ENCODE measurements around the gene SPATA12. TPM values are rescaled to one million over a fixed set of nuclear protein-coding genes. Genes with fewer than 3 reads are reported as not detected.

Gene SPATA12
- total RNA-seq, 1 donor from 2014 or later: not detected

DNA sequence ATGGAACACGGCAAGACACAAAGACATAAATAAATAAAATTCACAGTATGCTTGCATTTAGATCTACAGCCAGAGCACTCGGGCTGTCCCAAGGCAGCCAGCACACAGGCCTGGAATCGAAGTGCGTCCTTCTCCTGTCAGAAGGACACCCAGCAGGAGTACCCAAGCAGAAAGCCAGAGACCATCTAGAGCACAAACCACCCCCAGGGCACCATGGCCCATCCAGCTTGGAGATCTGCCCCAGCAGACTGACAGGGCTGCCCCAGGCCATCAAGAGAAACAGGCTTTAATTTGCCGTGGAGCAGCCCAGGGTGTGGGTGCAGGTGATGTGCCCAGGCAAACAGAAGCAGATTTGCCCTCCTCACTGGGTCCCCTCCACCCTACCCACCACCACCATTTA, 7.8 kb upstream of the SPATA12 start:
- DNase-seq (ENCODE audit: low spot score): no peak

DNA sequence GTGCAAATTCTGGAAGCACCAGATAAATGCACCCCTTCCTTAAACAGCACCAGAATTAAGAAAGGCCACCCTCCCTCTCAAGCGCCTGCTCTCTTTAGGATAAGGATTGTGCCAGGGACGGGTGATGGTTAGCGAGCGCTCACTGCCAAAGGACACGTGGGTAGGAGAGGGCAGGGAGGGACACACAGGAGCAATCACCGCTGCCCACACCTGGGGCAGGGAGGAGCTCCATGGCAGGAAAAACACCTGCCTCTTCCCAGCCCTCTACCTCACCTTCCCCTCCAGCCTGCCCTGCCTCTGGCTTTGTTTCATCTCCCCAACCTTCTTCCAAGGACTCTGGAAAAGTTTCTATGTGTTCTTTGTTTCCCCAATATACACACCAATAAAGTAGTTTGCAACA, 7.3 kb upstream of the SPATA12 start:
- DNase-seq (ENCODE audit: low spot score): no peak

DNA sequence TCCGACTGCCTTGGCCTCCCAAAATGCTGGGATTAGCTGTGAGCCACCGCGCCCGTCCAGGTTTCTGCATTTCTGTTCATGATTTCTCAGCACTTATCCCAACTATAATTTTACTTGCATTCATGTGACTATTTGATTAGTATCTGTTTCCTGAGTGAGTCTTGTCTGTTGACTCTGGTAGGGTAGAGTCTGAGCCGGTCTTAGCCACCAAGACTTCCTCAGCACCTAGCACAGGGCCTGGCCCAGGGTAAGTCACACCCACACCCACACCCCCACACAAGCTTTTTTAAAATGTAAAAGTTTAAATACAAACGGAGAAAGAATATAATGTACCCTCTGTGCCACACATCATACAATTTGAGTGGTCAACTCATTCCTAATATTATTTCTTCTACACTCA, 3.1 kb upstream of the SPATA12 start:
- no peak for DNase-seq (ENCODE audit: low spot score)

DNA sequence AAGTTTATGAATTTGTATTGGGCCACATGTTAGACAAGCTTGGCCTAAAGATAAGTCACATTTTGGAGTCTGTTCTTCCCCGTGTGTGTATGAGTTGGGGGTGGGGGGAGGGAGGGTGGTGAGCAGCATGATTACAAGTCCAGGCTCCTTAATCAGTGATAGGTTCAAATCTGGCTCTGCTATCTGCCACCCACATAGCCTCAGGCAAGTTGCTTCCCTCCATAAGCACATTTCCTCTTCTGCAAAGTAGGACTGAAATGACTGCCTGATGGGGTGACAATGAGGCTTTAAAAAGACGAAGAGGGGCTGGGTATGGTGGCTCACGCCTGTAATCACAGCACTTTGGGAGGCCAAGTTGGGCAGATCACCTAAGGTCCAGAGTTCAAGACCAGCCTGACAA, 1.1 kb upstream of the SPATA12 start:
- DNase-seq (ENCODE audit: low spot score): no peak

DNA sequence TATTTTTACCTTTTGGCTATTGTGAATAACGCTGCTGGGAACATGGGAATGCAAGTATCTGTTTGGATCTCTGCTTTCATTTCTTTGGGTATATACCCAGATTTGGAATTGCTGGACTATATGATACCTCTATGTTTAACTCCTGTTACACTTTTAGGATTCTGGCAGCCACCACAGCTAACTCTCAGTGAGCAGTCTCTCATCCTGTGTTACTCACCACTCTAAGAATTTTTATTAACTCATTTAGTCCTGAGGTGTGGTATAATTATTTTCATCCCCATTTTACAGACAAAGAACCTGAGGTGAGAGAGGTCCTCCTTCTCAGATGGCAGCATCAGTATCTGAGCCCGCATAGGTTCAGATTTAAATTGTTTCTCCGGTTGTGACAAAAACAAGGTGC, 1.1 kb downstream of the SPATA12 start:
- DNase-seq (ENCODE audit: low spot score): no peak

DNA sequence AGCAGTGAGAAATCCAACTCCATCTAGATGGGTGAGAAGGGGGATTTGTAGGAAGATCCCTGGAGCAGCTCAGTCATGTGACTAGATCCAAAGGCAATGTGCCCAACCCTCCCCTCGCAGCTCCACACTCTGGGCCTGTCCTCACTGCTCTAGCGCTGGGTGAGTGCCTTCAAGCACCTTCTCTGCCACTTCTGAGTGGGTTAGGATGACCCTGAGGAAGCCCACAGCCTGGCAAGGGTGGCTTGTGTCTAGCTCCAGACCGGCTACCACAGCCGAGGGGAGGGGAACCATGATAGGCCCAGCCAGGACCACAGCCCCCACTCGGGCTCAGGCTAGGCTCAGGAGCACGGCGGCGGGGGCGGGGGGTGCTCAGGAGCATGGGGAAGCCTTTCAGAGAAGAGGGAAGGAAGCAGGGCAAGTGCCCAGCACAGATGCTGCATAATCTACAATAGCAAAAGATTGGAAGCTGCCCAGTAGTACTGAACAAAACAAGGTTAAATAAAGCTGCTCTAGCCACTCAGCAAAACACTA, 1.7 kb downstream of the SPATA12 start:
- DNase-seq (ENCODE audit: low spot score): no peak

DNA sequence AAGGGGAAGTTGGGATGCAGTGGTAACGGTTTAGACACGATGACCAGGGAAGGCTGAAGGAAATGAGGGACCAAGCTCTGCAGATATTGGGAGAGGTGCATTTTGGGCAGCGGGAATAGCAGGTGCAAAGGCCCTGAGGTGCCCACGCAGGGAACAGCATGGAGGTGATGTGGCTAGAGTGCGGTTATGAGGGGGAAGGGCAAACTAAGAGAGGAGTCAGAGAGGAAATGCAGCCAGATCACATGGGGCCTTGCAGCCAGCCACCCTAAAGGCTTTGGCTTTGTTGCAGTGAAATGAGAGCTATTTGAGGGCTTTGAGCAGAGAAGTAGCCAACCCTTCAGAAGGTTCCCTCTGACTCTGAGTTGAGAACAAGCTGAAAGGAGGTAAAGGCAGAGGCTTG, 2.6 kb downstream of the SPATA12 start:
- no peak for DNase-seq (ENCODE audit: low spot score)

DNA sequence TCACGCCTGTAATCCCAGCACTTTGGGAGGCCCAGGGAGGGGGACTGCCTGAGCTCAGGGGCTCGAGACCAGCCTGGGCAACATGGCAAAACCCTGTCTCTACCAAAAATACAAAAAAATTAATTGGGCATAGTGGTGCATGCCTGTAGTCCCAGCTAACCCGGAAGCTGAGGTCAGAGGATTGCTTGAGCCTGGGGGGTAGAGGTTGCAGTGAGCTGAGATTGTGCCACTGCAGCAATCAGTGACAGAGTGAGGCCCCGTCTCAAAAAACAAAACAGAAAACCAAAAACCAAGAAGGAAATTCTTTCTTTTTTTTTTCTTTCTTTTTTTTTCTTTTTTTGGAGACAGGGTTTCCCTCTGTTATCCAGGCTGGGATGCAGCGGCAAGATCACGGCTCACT, 3.5 kb downstream of the SPATA12 start:
- DNase-seq (ENCODE audit: low spot score): no peak

DNA sequence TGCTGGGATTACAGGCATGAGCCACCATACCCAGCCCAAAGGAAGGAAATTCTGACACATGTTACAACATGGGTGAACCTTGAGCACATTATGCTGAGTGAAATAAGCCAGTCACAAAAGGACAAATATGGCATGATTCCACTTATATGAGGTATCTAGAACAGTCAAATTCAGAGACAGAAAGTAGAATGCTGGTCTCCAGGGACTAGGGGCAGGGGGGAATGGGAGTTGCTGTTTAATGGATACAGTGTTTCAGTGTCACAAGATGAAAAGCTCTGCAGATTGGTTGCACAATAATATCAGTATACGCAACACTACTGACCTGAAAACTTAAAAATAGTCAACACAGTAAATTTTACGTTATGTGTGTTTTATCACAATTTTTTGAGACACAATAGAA, 4.1 kb downstream of the SPATA12 start:
- DNase-seq (ENCODE audit: low spot score): no peak

DNA sequence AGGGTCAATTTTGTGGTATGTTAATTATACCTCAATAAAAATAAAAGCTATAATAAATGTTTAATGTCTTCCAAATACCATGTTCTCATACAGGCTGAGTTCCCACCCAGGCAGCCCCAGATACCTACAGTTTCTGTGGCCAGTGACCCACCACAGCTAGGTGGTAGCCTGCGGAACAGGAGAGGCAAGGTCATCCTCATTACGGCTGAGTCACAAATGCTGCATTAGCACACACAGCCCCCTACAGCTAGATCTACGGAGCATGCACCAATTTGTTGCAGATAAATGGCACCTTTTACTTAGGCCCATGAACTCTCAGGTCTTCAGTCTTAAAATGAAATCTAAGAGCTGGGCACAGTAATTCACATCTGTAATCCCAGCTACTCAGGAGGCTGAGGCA, 5.1 kb downstream of the SPATA12 start:
- no peak for DNase-seq (ENCODE audit: low spot score)

DNA sequence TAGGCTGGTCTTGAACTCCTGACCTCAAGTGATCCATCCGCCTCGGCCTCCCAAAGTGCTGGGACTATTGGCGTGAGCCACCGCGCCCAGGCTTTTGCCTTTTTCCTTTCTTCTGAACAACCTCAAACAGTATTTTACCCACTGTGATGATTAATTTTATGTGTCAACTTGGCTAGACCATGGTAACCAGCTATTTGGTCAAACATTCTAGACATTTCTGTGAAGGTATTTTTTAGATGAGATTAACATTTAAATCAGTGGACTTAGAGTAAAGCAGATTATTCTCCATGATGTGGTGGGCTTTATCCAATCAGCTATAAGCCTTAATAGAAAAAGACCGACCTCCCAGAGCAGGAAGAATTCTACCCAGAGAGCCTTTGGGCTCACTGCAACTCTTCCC, 6.0 kb downstream of the SPATA12 start:
- DNase-seq (ENCODE audit: low spot score): no peak

DNA sequence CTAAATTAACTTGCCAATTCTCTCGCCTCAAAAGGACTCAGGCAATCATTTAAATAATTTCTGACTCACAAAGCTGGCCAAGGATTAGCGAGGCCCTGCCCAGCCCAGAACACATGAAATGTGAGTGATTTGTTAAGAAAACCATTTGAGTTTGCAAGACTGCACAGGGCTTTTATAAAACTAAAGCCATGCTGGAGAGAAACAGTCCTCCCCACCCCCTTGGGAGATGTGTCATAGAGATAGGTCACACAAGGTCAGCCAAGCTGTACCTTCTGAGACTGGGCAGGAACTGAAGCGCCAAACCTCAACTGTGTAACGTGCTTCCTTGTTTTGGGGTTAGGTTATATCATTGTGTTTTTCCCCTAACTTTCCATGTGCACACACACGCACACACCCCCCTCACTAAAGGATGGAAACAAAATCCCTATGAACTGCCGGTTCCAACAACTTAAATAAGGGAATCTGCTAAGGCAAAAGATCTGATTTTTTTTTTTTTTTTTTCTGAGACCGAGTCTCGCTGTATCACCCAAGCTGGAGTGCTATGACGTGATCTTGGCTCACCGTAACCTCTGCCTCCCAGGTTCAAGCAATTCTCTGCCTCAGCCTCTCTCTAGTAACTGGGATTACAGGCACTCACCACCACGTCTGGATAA, 8.1 kb downstream of the SPATA12 start:
- DNase-seq (ENCODE audit: low spot score): peak; percentile 59

DNA sequence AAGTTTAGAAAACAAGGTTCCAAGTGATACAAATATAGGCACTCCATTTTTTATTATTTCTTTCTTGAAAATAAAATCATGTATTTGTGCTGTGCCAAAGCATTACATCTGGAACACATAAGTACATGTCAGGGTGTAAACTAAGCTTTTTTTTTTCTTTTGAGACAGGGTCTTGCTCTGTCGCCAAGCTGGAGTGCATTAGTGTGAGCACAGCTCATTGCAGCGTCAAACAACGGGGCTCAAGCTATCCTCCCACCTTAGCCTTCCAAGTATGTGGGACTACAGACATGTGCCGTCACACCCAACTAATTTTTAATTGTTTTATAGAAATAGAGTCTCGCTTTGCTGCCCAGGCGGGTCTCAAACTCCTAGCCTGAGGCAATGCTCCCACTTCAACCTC, 9.0 kb downstream of the SPATA12 start:
- DNase-seq (ENCODE audit: low spot score): no peak

DNA sequence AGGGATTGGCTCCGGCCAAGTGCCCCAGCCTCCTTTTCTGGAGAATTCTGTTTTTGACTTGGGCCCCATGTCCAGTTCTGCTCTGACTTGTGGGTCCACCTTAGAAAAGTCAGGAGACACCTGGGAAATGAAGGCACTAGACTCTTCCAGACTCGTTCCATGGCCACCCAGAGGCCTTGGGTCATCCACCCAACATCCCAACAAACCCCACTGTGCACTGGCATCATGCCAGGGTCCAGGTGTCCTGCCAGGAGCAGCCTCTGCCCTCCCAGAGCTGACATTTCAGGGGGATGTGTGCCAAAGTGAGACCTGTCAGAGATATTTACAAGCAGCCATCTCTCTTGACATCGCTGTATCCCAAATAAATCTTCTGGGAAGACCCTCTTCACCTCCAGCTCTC, 13.2 kb downstream of the SPATA12 start:
- no peak for DNase-seq (ENCODE audit: low spot score)

DNA sequence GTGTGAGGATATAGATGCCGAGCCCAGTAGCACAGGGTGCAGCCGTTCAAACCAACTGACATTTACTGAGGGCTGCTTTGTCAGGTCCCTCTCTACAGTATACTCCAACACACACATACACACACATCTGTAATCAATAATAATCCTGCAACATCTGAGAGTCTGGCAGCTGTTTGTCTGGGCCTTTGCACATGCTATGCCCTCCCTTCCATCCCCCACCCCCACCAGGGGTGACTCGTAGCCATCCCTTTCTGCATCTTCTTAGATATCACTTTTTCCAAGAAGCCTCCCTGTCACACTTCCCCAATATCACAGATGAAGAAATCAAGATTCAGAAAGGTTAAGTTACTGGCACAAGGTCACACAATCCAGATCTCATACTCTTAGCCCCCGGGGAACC, 13.7 kb downstream of the SPATA12 start:
- no peak for DNase-seq (ENCODE audit: low spot score)

DNA sequence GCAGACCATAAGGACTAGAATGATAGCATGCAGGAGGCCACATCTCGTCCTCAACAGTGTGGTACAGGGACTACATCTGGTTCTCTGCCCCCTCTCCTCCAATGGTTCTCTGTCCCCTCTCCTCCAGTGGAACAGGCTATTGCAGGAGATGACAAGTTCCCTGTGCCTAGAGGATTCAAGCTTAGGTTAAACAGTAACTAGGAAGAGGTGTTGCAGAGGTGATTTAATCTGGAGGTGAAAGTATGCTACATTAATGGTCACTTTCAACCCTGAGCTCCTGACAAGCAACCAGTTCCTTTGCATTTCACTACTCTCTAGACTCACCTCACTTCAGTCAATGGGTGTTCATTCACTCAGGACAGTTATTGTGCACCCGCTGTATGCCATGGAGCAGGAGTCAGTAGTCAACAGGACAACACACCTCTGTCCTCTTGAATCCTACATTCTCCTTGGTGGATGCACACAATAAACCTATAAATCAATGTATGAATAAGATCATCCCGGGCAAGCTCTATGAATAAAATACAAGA, 16.0 kb downstream of the SPATA12 start:
- DNase-seq (ENCODE audit: low spot score): no peak

DNA sequence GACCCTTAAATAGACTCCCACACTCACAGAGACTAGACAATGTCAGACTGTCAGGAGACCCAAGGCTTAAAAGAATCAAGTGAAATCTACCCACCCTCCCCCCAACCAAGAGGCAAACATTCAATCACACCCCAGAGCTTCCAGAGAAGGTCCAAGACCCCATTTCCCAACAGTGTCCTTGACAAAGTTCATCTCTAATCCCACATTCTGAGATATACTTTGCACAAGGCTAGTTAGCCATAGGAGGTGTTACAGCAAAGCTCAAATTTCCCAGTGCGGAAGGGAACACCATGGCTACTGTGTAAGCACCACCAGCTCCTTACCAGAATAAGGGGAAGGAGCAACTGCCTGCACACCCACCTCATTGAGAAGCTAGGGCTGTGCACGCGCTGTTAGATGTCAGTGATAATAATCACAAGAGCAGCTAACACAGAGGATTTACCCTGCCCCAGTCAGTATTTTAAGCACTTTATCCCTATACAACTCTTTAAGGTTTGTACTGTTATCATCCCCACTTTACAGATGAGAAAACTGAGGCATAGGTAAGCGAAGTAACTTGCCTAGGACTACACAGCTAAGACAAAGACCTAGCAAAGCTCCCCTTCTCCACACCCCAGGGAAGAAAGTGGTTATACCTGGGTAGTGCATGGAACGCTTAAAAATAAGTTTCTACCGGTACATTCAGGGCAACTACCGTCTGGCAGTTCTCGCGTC, 17.3 kb downstream of the SPATA12 start:
- no peak for DNase-seq (ENCODE audit: low spot score)

DNA sequence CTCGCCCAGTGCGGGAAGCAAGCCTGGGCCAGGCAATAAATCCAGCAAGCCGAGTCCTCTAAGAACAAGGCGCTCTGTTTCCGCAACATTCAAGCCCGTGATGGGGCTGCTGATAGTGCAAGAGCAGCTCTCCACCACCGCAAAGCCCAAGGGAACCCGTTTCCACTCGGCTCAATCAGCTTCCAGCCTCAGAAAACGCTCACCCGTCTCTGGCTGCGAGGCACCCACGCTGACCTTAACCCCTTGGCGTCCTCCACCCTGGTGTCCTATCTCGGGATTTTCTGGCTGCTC, 17.8 kb downstream of the SPATA12 start:
- DNase-seq (ENCODE audit: low spot score): peak; percentile 72

DNA sequence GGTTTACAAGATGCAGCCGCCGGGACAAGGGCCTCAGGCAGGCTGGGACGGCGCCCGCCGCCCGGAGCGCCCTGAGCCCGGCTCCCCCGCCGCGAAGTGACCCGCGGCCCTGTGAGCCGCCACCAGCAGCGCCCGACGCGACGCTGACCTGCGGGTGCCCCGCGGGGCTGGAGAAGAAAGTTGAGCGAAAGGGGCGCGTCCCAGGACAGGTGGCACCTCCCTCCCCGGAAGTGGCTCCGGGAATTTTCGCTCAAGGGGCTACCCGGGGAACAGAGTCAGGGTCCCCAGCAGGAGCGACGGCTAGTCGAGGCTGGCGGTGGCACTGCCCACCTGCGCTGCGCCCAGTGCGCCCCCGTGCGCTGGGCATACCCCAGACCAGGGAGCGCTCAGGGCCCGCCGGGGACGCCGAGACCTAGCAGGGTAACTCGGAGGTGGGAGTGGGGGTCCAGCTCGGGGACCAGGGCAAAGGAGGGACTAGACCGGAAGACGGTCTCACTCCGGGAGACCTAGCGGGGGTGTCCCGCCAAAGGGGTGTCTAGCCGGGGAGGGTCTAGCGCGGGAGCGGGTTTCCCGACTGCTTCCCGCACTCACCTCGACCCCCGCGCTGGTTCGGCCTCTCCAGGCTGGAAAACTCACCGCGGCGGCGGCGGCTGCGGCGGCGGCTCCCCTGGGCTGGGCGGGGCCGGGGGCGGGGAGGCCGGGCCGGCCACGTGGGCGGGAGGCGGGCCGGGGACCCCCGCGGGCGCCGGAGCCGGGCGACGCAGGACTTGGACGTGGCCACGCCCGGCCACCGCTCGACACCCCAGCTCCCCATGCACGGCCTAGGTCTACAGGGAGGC, 18.4 kb downstream of the SPATA12 start:
- DNase-seq (ENCODE audit: low spot score): peak; percentile 62

DNA sequence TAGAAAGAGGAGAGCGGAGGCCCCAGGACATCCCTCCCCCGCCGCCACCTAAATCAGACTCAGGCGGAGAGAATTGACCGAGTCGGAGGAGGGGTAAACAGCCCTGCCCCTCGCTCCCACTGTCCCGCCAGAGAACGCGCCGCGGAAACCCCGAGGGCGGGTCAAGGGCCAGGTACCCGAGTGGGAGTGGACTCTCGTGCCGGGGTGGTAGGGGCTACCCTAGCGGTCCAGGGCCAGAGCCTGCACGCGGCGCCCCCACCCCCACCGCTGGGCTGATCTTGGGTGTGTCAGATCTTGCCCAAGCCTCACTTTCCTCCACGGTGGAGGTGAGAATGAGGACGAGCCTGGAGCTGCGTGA, 19.0 kb downstream of the SPATA12 start:
- peak; percentile 51 for DNase-seq (ENCODE audit: low spot score)

DNA sequence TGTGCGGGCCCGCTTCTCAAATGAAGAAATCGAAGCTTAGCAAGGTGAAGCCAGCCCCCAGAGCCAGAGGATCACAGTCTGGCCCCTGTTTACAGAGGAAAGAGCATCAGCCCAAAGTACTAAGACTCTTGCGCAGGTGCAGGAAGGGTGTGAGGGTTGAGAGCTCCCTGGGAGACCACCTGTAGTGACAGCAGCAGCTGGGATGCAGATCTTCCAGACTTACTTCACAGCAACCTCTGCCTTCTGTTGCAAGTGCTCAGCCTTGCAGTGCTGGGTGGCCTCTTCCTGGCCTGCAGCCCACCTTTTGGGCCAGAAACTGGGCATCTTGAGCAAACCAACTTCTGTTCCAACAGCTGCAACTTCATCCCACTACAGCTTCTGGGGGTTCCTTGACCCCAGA, 19.7 kb downstream of the SPATA12 start:
- DNase-seq (ENCODE audit: low spot score): no peak

DNA sequence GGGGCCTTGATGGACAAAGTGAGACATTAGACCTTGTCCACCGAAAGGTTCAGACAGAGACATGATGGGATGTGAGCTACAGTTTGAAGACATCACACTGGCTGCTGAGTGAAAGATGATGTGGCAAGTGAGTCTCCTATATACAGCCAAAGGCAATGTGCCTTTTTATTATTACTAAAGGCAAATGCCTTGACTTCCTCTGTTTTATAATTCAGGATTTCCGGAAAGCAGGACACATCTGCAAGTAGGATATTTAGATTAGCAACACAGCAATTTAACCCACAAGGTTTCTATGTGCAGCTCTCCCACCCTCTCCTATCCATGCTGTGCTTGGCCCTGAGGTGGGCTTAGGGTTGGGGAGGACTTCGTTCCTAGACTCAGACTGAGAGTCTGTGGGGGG, 20.7 kb downstream of the SPATA12 start:
- no peak for DNase-seq (ENCODE audit: low spot score)

DNA sequence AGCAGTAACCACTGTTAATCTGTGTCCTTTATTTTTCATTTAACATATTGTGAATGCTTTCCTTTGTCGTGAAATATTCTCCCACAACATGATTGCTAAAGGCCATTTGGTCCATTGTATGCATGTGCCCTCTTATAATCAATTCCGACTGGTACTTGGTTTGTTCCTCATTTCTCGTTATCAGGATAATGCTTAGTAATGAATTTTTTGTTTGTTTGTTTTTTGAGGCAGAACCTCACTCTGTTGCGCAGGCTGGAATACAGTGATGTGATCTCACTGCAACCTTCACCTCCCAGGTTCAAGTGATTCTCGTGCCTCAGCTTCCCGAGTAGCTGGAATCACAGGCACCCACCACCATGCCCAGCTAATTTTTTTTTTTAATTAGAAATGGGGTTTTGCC, 22.0 kb downstream of the SPATA12 start:
- DNase-seq (ENCODE audit: low spot score): no peak

Data from ureter (tissue), 1 donor.